ENCODE measurements around the gene TK2.

DNA sequence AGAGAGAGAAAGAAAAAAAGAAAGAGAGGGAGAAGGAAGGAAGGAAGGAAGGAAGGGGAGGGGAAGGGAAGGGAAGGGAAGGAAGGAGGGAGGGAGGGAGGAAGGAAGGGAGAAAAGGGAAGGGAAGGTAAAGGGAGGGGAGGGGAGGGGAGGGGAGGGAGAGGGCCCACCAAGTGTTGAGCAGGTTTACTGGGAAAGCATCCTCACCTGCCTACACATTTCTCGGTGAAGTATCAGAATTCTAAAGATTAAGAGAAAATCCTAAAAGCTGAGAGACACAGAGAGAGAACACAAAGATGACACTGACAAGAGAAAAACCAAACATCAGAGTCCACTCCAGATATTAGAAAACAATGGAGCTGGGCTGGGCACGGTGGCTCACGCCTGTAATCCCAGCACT, 42.3 kb upstream of the TK2 start:
- TF ChIP-seq, protein P1, sequence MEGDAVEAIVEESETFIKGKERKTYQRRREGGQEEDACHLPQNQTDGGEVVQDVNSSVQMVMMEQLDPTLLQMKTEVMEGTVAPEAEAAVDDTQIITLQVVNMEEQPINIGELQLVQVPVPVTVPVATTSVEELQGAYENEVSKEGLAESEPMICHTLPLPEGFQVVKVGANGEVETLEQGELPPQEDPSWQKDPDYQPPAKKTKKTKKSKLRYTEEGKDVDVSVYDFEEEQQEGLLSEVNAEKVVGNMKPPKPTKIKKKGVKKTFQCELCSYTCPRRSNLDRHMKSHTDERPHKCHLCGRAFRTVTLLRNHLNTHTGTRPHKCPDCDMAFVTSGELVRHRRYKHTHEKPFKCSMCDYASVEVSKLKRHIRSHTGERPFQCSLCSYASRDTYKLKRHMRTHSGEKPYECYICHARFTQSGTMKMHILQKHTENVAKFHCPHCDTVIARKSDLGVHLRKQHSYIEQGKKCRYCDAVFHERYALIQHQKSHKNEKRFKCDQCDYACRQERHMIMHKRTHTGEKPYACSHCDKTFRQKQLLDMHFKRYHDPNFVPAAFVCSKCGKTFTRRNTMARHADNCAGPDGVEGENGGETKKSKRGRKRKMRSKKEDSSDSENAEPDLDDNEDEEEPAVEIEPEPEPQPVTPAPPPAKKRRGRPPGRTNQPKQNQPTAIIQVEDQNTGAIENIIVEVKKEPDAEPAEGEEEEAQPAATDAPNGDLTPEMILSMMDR (IDR thresholded peaks at IDR 0.05; ENCODE audit: low read depth, low read length), result no peak
- TF ChIP-seq, protein P2, sequence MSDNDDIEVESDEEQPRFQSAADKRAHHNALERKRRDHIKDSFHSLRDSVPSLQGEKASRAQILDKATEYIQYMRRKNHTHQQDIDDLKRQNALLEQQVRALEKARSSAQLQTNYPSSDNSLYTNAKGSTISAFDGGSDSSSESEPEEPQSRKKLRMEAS (IDR thresholded peaks at IDR 0.05; ENCODE audit: low read depth, low read length), result no peak
- TF ChIP-seq MYC (IDR thresholded peaks at IDR 0.05; ENCODE audit: low read depth, low read length) (no peak), POLR2A (IDR thresholded peaks at IDR 0.05; ENCODE audit: extremely low read depth, insufficient read length) (no peak)

Data from NB4 (cell line).